Raji (cell line): ENCODE measurements around the gene TNS4.

Experiments
- POLR2A ChIP-seq: IDR thresholded peaks from 2 replicates; pipeline ENCODE4 v1.6.1; 2011; ENCODE audit warnings: low read depth, low read length, control low read depth; ENCODE audit not compliant: insufficient read depth

TNS4 gene

GRCh38 chr17:40452216-40452787, 49.1 kb downstream of the TNS4 start:
- no peak for TF ChIP-seq POLR2A

DNA sequence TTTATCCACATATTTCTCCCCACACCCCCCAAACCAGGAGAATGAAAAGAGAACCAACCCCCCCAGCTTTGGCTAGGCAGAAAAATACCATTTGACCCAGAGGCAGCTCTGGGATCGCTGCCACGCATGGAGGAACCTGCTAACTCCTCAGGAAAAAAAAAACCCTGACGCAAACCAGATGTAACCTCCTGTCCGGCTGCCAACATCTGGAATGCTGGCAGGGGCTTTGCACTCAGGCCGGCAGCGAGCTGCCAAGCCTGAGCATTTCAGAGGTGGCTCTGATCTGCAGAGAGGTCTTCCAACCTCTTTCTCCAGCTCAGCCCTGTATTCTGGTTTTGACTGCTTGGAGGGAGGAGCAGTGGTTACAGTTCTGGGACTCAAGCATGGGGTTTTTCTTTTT, 50.0 kb downstream of the TNS4 start:
- TF ChIP-seq POLR2A = no peak

- no peak for TF ChIP-seq POLR2A
Measured at GRCh38 chr17:40450175-40450574, 51.2 kb downstream of the TNS4 start.

- TF ChIP-seq POLR2A = no peak
Measured at GRCh38 chr17:40448639-40449261, 52.7 kb downstream of the TNS4 start.

- TF ChIP-seq POLR2A = no peak
Measured at GRCh38 chr17:40448213-40448638, 53.2 kb downstream of the TNS4 start.

DNA sequence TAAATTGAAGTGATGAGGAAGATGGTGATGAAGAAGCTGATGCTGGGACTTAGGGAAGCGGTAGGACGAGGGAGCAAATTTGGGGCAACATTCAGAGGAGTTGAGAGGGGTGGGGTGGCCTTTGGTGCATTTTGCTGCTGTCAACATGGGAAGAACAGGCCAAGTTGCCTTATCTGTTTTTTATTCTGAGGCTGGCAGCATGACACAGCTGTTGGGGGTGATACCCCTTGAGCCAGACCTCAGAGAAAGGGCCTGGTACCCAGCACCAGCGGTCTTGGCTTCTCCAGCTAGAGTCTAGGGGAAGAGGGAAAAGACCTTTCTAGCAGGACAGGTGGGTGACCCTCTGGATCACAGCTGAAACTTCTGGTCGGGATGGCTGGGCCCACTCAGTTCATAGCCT, 53.6 kb downstream of the TNS4 start:
- no peak for TF ChIP-seq POLR2A

DNA sequence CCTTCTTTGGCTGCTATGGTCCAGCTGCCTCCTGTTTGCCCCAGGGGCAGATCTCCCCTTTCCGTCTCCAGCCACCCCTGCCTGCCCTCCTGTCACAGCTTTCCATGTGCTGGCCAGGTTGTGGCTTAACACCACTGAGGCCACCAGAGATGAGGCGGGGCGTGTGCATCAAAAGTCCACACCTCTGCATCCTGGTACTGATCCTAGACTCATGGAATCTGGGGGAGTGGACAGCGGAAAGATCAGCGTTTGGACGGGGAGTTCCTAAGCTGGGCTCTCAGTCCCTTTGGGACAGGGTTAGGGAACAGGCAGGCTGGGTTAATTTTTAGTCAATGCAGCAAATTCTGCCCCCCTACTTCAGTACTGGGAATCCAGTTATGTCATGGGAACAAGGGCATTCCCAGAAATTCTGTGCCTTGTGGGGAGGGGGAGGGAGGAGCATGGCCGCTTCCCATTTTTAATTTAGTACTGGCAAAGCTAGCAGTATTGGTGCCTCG, 54.2 kb downstream of the TNS4 start:
- no peak for TF ChIP-seq POLR2A

DNA sequence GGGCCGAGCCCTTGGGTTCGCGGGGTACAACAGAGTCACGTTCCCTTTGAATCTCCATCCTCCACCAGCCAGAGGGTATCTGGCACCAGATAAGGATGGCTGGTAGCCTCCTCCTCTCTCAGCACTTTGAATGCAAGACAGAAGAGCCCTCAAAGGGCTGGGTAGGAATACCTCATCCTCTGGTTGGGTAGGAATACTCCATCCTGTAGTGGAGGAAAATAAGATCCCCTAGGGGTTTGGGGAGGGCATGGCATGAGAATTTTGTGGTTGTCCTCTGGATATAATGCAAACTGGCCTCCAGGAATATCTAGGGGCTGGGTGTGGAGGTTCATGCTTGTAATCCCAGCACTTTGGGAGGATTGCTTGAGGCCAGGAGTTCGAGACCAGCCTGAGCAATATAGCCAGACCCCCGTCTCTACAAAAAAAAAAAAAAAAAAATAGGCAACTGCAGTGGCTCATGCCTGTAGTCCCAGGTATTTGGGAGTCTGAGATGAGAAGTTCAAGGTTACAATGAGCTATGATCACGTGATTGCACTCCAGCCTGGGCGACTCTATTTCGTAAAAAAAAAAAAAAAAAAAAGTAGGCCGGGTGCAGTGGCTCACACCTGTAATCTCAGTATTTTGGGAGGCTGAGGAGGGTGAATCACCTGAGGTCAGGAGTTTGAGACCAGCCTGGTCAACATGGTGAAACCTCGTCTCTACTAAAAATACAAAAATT, 55.5 kb downstream of the TNS4 start:
- no peak for TF ChIP-seq POLR2A

GRCh38 chr17:40443988-40444899, 57.2 kb downstream of the TNS4 start:
- no peak for TF ChIP-seq POLR2A

DNA sequence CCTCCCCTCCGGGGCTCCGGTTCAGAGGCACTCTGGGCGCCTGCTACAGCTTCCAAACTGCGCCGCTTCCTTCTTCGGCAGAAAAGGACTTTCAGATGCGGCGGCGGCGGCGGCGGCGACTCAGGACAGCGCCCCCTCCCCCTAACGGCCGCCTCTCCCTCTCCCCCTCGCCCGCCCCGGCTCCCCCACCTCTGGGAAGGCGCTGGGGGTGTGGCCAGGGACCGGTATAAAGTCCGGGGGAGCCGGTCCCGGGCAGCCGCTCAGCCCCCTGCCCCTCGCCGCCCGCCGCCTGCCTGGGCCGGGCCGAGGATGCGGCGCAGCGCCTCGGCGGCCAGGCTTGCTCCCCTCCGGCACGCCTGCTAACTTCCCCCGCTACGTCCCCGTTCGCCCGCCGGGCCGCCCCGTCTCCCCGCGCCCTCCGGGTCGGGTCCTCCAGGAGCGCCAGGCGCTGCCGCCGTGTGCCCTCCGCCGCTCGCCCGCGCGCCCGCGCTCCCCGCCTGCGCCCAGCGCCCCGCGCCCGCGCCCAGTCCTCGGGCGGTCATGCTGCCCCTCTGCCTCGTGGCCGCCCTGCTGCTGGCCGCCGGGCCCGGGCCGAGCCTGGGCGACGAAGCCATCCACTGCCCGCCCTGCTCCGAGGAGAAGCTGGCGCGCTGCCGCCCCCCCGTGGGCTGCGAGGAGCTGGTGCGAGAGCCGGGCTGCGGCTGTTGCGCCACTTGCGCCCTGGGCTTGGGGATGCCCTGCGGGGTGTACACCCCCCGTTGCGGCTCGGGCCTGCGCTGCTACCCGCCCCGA, 58.0 kb downstream of the TNS4 start, which contains the start of gene IGFBP4:
TSS of gene IGFBP4 (plus strand) at position 255 of the 792 bp plus-strand sequence. CDS start at position 541, 286 bp downstream.
- TF ChIP-seq POLR2A = no peak

DNA sequence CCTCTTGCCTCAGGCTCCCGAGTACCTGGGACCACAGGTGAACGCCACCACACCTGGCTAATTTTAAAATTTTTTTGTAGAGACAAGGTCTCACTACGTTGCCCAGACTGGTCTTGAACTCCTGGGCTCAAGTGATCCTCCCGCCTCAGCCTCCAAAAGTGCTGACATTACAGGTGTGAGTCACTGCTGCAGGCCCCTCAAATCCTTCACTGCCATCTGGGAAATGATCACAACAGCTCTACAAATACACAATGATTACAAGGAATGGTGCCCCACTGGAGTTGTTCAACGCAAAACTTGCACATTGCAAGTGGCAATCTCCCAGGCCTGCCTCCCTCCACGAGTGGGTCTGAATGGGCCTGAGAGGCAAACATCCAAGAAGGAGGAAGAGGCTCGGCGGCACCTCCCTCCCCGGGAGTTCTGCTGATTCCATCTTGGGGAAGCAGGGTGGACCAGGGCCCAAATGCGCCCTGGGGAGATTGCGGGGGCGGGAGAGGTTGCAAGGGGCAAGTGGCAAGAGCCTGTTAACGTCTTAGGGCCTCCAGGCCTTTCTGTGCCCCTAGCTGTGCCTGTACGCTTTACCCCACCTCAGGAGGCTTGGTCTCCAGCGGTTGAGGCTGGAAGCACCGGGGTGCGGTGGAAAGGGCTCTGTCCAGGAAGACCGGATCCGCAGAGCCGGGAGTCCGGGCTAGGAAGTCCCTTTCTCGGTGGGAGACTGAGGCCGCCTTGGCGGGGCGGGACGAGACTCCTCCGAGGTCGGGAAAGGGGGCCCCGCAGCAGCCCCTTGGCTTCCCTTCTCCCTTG, 58.8 kb downstream of the TNS4 start:
- no peak for TF ChIP-seq POLR2A

DNA sequence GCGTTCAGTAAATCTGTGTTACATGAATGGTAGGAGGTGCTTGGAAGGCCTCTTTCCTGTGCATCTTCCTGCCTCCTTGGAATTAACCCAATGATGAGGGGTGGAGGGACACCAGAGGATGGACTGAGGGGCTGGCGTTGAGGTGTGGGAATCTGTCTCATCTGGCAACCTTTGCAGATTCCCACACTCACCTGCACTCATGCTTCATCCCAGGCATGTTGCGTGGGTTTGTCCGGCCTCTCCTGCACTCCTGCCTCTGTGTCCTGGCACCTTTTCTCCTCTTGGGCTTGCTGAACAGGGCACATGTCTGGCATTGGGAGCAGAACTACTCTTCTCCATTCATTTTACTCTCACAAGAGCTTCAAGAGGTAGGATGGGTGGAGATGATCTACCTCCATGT, 61.3 kb downstream of the TNS4 start:
- TF ChIP-seq POLR2A = no peak

DNA sequence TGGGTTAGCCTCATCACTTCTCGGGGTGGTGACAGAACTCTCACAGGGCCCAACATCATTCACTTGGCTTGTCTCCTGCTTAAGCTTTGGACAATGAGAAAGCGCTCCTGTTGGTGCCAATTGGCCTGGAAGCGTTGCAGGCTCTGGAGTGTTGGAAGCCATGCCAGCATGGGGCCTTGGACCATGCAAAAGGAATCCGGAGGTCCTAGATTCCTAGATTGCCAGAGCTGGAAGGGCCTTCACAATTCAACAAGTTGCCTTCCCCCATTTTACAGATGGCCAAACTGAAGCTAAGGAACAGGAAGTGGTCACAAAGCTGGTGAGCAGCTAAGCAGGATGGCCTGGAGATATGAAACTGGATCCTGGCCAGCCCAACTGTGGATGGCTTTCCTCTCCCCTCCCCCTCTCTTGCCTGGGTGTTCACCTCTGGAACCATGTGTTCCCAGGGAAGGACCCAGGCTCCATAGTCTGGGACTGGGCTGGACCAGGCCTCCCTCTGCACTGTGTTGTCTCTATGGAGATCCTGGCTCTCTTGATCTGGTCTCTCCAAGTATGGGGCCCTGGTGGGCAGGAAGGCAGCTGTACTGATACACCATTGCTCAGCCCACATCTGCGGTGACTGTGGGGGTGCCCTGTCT, 64.2 kb downstream of the TNS4 start:
- TF ChIP-seq POLR2A = no peak

- TF ChIP-seq POLR2A = no peak
Measured at GRCh38 chr17:40436636-40437035, 64.8 kb downstream of the TNS4 start.
